Keratinocyte (primary cell): Measurements from ENCODE around the gene KCNN1. TPM values are rescaled to one million over a fixed set of nuclear protein-coding genes. Genes with fewer than 3 reads are reported as not detected.

Source experiments
- DNase-seq: peaks from one replicate; pipeline ENCODE4 v3.0.0-alpha.2; 2011; ENCODE audit warnings: low read depth, missing footprints, low spot score
- FAIRE-seq: peaks from 2 replicates; lab custom pipeline; 2011; peaks lifted over from hg19 to GRCh38; lab: Jason Lieb, UNC
- H2AFZ ChIP-seq: 2 replicates; pipeline ENCODE4 v1.6.0; 2012; ENCODE audit warnings: low read length, control low read depth, inconsistent platforms; ENCODE audit not compliant: control insufficient read depth
- H3K27ac ChIP-seq: 2 replicates; pipeline ENCODE4 v1.5.1; 2011; ENCODE audit warnings: low read length; ENCODE audit not compliant: control insufficient read depth, insufficient read depth
- H3K27me3 ChIP-seq: 3 replicates; pipeline ENCODE4 v1.6.0; 2011; ENCODE audit warnings: low read length; ENCODE audit not compliant: control insufficient read depth, insufficient read depth; ENCODE audit errors: extremely low read depth
- H3K36me3 ChIP-seq, 2 experiments: 2 replicates in 1 of 2; 3 replicates in 1 of 2; pipeline ENCODE4 v1.5.1; 2011; ENCODE audit warnings: low read length in 2 of 2, mild to moderate bottlenecking in 1 of 2; ENCODE audit not compliant: control insufficient read depth in 2 of 2, insufficient read depth in 2 of 2; ENCODE audit errors: extremely low read depth in 1 of 2
- H3K4me1 ChIP-seq: 3 replicates; pipeline ENCODE4 v1.5.1; 2011; ENCODE audit warnings: low read length; ENCODE audit not compliant: control insufficient read depth, insufficient read depth; ENCODE audit errors: extremely low read depth
- H3K4me2 ChIP-seq: 3 replicates; pipeline ENCODE4 v1.6.0; 2011; ENCODE audit warnings: low read depth, low read length; ENCODE audit not compliant: control insufficient read depth, insufficient read depth; ENCODE audit errors: extremely low read depth
- H3K4me3 ChIP-seq, 3 experiments: fragments of 200-600 bp in 1 of 3; sonication (generic) in 1 of 3; 2 replicates in 2 of 3; 3 replicates in 1 of 3; pipeline ENCODE4 v1.5.1; 2011 to 2016; ENCODE audit warnings: low read length in 3 of 3, mild to moderate bottlenecking in 3 of 3, control low read depth in 2 of 3, inconsistent platforms in 1 of 3, low read depth in 1 of 3, mixed read lengths in 1 of 3, mixed run types in 1 of 3, moderate library complexity in 1 of 3; ENCODE audit not compliant: control insufficient read depth in 2 of 3, insufficient read depth in 2 of 3; ENCODE audit errors: extremely low read depth in 1 of 3
- H3K79me2 ChIP-seq: 2 replicates; pipeline ENCODE4 v1.6.0; 2012; ENCODE audit warnings: low read length; ENCODE audit not compliant: control insufficient read depth, insufficient read depth
- H3K9ac ChIP-seq: 3 replicates; pipeline ENCODE4 v1.6.0; 2011; ENCODE audit warnings: low read length; ENCODE audit not compliant: control insufficient read depth, insufficient read depth; ENCODE audit errors: extremely low read depth
- H3K9me1 ChIP-seq: 3 replicates; pipeline ENCODE4 v1.6.0; 2011; ENCODE audit warnings: low read length; ENCODE audit not compliant: control insufficient read depth, insufficient read depth; ENCODE audit errors: extremely low read depth
- H3K9me3 ChIP-seq: 2 replicates; pipeline ENCODE4 v1.5.1; 2012; ENCODE audit warnings: low read depth, low read length; ENCODE audit not compliant: control insufficient read depth
- H4K20me1 ChIP-seq: 3 replicates; pipeline ENCODE4 v1.6.0; 2011; ENCODE audit warnings: low read length; ENCODE audit not compliant: control insufficient read depth, insufficient read depth; ENCODE audit errors: extremely low read depth
- CTCF ChIP-seq, 3 experiments: IDR thresholded peaks in 1 of 3; conservative IDR thresholded peaks in 1 of 3; optimal IDR thresholded peaks in 1 of 3; 2 replicates in 2 of 3; 3 replicates in 1 of 3; pipeline versions ENCODE3 to v1.5.1; 2011; ENCODE audit warnings: low read length in 3 of 3, mild to moderate bottlenecking in 3 of 3, moderate library complexity in 2 of 3, control low read depth in 1 of 3, inconsistent platforms in 1 of 3; ENCODE audit not compliant: insufficient read depth in 2 of 3; ENCODE audit errors: extremely low read depth in 1 of 3
- EZH2 ChIP-seq: IDR thresholded peaks from one replicate; pipeline ENCODE4 v1.6.1; 2012; ENCODE audit warnings: inconsistent platforms, mild to moderate bottlenecking, low read length, moderate library complexity
- dilution Hi-C: fragments of 300-500 bp; cut with MboI; formaldehyde crosslinking; loops from one replicate; pipeline ENCODE4 v1.7.0; 2020; ENCODE audit warnings: low sequenced_read_pairs; ENCODE audit not compliant: extremely low pct_ligation_motif_present
- polyA plus RNA-seq, 5 experiments: library from polyadenylated mRNA; depleted of rRNA in 3 of 5; stranded (reverse) in 3 of 5; stranded (forward) in 1 of 5; unstranded in 1 of 5; fragments of >200 nt; gene quantifications; 1 replicate in 1 of 5; 2 replicates in 3 of 5; 3 replicates in 1 of 5; pipeline versions ENCODE4 v1.2.1 to v1.2.3, GENCODE V29; 2011 to 2012; ENCODE audit warnings: missing spikeins in 2 of 5, low read depth in 1 of 5, low replicate concordance in 1 of 5

KCNN1 gene
- polyA plus RNA-seq, 1 donor (not counting 4 experiments of a cell fraction or from before 2014, with no cell fraction given), result not detected

- H3K9me1 ChIP-seq, result no peaks in the 10 kb centered on the region
- no peak for DNase-seq
Measured at GRCh38 chr19:17933414-17934129, 33.3 kb upstream of the KCNN1 start.

GRCh38 chr19:17936379-17936778 is 30.5 kb upstream of the KCNN1 start:
- no peaks in the 10 kb centered on the region for H3K9me3 ChIP-seq
- no peaks in the 10 kb centered on the region for H3K9me1 ChIP-seq
- H3K27ac ChIP-seq, result no peak overlapping the region
- H3K4me2 ChIP-seq, result no peak overlapping the region
- H4K20me1 ChIP-seq, result peaks cover 3% of the 10 kb centered on the region
- H3K36me3 ChIP-seq, result peaks cover 2 to 7% of the 10 kb centered on the region in 2 experiments
- H3K4me1 ChIP-seq, result peaks cover 12% of the 10 kb centered on the region
- no peak overlapping the region for H3K4me3 ChIP-seq
- DNase-seq (no peak), FAIRE-seq (no peak)
- H2AFZ ChIP-seq, result no peak overlapping the region
- no peak overlapping the region for H3K9ac ChIP-seq
- dilution Hi-C loops, result no loop called here
- no peaks in the 10 kb centered on the region for H3K27me3 ChIP-seq
- no peak for TF ChIP-seq CTCF (optimal IDR thresholded peaks at IDR 0.05 in 1 of 3, IDR thresholded peaks at IDR 0.05 in 1 of 3, conservative IDR thresholded peaks at IDR 0.05 in 1 of 3; ENCODE audit: extremely low read depth in 1 of 3, insufficient read depth in 2 of 3, low read length in 3 of 3)
- no peak for TF ChIP-seq EZH2
- peaks cover 19% of the 10 kb centered on the region for H3K79me2 ChIP-seq

More at GRCh38 chr19:17933414-17934129, 33.3 kb upstream of the KCNN1 start:
- Histone ChIP-seq H3K4me2 (peak overlapping the region; percentile 97), H3K9ac (peak overlapping the region; percentile 96), H2AFZ (peak overlapping the region; percentile 71), H3K9me3 (no peaks in the 10 kb centered on the region), H3K36me3 (peaks cover 0 to 4% of the 10 kb centered on the region in 2 experiments), H3K27ac (peak overlapping the region; percentile 99), H3K4me1 (peaks cover 12% of the 10 kb centered on the region), H3K27me3 (no peaks in the 10 kb centered on the region), H3K79me2 (peaks cover 19% of the 10 kb centered on the region), H4K20me1 (peaks cover 3% of the 10 kb centered on the region), H3K4me3 (peak overlapping the region; percentile 80 to 83 (median 82))
- FAIRE-seq, result peak; percentile 23
- dilution Hi-C loops, result no loop called here
- TF ChIP-seq CTCF (optimal IDR thresholded peaks at IDR 0.05 in 1 of 3, IDR thresholded peaks at IDR 0.05 in 1 of 3, conservative IDR thresholded peaks at IDR 0.05 in 1 of 3; ENCODE audit: extremely low read depth in 1 of 3, insufficient read depth in 2 of 3, low read length in 3 of 3) (no peak), EZH2 (no peak)
